Thoracic aorta (tissue), 2 donors: Measurements from ENCODE around the gene USP17L10. TPM values are rescaled to one million over a fixed set of nuclear protein-coding genes. Genes with fewer than 3 reads are reported as not detected.
"Not testable (repeated sequence)": the region's sequence is repeated elsewhere in the genome, so short reads cannot be mapped to it uniquely, and the experiment has no call there.

Experiments used
- ATAC-seq: fragments of 150-250 bp; one replicate; pipeline ENCODE4 v1.8.0; 2017; ENCODE audit warnings: low read depth; ENCODE audit not compliant: insufficient number of reproducible peaks, low FRiP score
- DNase-seq: peaks from one replicate; pipeline ENCODE4 v3.0.0-alpha.2; 2020; ENCODE audit warnings: low spot score
- H3K27ac ChIP-seq, 2 donors: fragments of 200-600 bp; sonication (generic); 1 replicate in 1 of 2; 2 replicates in 1 of 2; pipeline ENCODE4 v1.5.1; 2016; ENCODE audit warnings: mild to moderate bottlenecking in 2 of 2, moderate library complexity in 2 of 2
- H3K27me3 ChIP-seq: fragments of 200-600 bp; sonication (generic); replicated peaks from 2 replicates; pipeline ENCODE4 v1.6.0; 2016; ENCODE audit warnings: mild to moderate bottlenecking; ENCODE audit not compliant: insufficient read depth
- H3K36me3 ChIP-seq: fragments of 200-600 bp; sonication (generic); one replicate; pipeline ENCODE4 v1.5.1; 2016
- H3K4me1 ChIP-seq, 2 donors: fragments of 200-600 bp; sonication (generic); 1 replicate in 1 of 2; 2 replicates in 1 of 2; pipeline versions ENCODE4 v1.5.1 to v1.6.0; 2016; ENCODE audit warnings: low read depth in 2 of 2, mild to moderate bottlenecking in 1 of 2; ENCODE audit not compliant: control insufficient read depth in 1 of 2
- H3K4me3 ChIP-seq: fragments of 200-600 bp; sonication (generic); 2 replicates; pipeline ENCODE4 v1.5.1; 2016; ENCODE audit warnings: mild to moderate bottlenecking
- H3K9me3 ChIP-seq: fragments of 200-600 bp; sonication (generic); 2 replicates; pipeline ENCODE4 v1.5.1; 2016
- total RNA-seq, 2 donors: library from RNA; depleted of rRNA; stranded (reverse); fragments of >200 nt; gene quantifications; one replicate each; pipeline versions ENCODE4 v1.1.0 to v1.2.3, GENCODE V29; 2016

USP17L10 gene, protein sequence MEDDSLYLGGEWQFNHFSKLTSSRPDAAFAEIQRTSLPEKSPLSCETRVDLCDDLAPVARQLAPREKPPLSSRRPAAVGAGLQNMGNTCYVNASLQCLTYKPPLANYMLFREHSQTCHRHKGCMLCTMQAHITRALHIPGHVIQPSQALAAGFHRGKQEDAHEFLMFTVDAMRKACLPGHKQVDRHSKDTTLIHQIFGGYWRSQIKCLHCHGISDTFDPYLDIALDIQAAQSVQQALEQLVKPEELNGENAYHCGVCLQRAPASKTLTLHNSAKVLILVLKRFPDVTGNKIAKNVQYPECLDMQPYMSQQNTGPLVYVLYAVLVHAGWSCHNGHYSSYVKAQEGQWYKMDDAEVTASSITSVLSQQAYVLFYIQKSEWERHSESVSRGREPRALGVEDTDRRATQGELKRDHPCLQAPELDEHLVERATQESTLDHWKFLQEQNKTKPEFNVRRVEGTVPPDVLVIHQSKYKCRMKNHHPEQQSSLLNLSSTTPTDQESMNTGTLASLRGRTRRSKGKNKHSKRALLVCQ
- total RNA-seq, result not detected

DNA sequence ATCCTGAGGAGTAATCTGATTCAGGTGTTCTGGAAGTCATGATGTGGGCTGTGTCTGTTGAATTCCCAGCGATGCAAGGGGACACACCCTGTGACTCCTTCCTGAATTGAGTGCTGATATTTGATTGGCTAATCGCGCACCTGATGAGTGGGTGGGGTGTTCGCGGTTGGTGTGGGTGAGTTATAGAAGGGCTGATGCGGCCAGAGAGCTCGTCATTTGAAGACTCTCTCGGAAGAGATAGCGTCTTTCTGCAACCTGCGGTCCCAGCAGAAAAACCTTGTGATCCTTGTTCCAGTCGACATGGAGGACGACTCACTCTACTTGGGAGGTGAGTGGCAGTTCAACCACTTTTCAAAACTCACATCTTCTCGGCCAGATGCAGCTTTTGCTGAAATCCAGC is at the start of gene USP17L10:
USP17L10 (plus strand) TSS at position 301 of the 400 bp plus-strand sequence; CDS start at position 301, 0 bp downstream.
- not testable (repeated sequence) for DNase-seq, H3K27ac ChIP-seq, H3K36me3 ChIP-seq, H3K4me3 ChIP-seq, ATAC-seq, H3K4me1 ChIP-seq, H3K27me3 ChIP-seq, H3K9me3 ChIP-seq

DNA sequence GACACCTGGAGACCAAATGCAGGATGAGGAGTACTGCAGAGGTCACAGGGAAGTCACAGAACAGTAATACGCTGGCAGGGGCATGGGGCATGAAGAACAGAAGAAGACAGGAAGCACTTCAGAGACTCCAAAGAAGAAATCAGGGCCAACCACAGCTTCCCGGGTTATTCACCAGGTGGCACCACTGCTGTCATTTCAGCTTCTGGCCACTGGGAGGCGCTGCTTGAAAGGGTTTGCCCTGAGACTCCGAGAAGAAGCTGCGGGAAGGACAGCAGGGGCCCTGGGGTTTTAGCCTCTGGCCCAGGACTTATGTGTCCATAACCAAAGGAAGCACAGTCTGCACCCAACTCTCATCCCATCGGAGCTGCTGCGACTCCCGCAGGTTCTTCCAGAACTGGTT is 44.5 kb upstream of the USP17L10 start:
- not testable (repeated sequence) for H3K36me3 ChIP-seq, H3K4me1 ChIP-seq, DNase-seq, H3K4me3 ChIP-seq, ATAC-seq, H3K27ac ChIP-seq, H3K27me3 ChIP-seq, H3K9me3 ChIP-seq

DNA sequence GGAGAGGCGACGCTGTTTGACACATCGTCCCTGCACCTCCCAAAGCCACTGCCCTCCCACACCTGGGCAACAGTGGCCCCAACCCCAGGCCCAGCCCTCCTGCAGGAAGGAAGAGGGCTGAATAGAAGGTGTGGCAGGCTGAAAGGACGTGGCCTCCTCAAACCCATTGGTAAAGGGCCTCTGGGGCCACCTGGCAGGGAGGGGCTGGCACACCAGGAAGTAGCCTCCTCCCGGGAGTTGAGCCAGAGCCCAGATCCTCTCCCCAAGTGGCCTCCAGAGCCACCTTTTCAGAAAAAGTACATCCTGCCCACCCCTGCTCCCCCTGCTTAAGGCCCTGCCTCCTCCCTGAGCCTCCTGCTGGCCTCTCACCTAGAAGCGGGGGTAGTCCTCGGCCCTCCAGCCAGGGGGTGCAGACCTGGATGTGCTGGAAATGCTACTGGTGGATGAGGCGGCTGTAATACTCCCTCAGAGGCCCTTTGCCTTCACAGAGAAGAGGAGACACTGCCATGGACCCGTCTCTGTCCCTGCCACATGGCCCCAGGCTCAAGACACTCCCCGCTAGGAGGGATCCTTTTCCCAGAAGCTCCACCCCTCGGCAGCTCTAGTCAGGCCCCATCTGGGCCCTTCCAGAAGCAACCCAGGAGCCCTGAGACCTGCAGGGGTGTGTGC is 40.5 kb upstream of the USP17L10 start, which contains the start of gene FAM90A26:
FAM90A26 (plus strand) TSS at position 619 of the 669 bp plus-strand sequence. CDS start 2,764 bp downstream, outside the sequence.
- not testable (repeated sequence) for H3K36me3 ChIP-seq, DNase-seq, H3K27ac ChIP-seq, H3K4me3 ChIP-seq, H3K27me3 ChIP-seq, H3K4me1 ChIP-seq, ATAC-seq, H3K9me3 ChIP-seq

DNA sequence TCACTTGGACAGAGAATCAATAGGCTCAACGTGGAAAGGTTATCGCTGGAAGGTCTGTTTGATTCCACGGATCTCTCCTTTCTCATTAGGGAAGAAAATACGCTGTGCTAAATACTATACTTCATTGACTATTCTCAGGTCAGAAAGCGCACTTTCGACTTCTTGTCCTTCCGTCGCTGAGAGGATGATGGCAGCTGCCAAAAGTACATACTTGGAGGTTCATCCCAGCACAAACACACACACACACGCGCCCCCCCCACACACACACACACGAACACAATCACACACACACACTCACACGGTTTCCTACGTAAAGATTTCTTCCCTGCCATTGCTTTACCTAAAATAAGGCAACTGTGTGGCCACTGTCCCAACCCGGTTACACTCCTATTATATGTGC is 4.2 kb downstream of the USP17L10 start:
- not testable (repeated sequence) for ATAC-seq, H3K4me3 ChIP-seq, H3K36me3 ChIP-seq, DNase-seq, H3K9me3 ChIP-seq, H3K27me3 ChIP-seq, H3K4me1 ChIP-seq, H3K27ac ChIP-seq

DNA sequence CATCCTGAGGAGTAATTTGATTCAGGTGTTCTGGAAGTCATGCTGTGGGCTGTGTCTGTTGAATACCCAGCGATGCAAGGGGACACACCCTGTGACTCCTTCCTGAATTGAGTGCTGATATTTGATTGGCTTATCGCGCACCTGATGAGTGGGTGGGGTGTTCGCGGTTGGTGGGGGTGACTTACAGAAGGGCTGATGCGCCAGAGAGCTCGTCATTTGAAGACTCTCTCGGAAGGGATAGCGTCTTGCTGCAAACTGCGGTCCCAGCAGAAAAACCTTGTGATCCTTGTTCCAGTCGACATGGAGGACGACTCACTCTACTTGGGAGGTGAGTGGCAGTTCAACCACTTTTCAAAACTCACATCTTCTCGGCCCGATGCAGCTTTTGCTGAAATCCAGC is 4.6 kb downstream of the USP17L10 start, which contains the start of gene USP17L11:
USP17L11 (plus strand) TSS at position 301 of the 400 bp plus-strand sequence; CDS start at position 301, 0 bp downstream.
- DNase-seq, ATAC-seq, H3K9me3 ChIP-seq, H3K36me3 ChIP-seq, H3K27me3 ChIP-seq, H3K27ac ChIP-seq, H3K4me1 ChIP-seq, H3K4me3 ChIP-seq: not testable (repeated sequence)

DNA sequence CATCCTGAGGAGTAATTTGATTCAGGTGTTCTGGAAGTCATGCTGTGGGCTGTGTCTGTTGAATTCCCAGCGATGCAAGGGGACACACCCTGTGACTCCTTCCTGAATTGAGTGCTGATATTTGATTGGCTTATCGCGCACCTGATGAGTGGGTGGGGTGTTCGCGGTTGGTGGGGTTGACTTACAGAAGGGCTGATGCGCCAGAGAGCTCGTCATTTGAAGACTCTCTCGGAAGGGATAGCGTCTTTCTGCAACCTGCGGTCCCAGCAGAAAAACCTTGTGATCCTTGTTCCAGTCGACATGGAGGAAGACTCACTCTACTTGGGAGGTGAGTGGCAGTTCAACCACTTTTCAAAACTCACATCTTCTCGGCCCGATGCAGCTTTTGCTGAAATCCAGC is 9.4 kb downstream of the USP17L10 start, which contains the start of gene USP17L12:
USP17L12 (plus strand) TSS at position 301 of the 400 bp plus-strand sequence; CDS start at position 301, 0 bp downstream.
- H3K9me3 ChIP-seq, DNase-seq, H3K4me3 ChIP-seq, H3K4me1 ChIP-seq, H3K36me3 ChIP-seq, H3K27me3 ChIP-seq, ATAC-seq, H3K27ac ChIP-seq: not testable (repeated sequence)

DNA sequence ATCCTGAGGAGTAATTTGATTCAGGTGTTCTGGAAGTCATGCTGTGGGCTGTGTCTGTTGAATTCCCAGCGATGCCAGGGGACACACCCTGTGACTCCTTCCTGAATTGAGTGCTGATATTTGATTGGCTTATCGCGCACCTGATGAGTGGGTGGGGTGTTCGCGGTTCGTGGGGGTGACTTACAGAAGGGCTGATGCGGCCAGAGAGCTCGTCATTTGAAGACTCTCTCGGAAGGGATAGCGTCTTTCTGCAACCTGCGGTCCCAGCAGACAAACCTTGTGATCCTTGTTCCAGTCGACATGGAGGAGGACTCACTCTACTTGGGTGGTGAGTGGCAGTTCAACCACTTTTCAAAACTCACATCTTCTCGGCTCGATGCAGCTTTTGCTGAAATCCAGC is 14.1 kb downstream of the USP17L10 start, which contains the start of gene USP17L13:
USP17L13 (plus strand) TSS at position 301 of the 400 bp plus-strand sequence; CDS start at position 301, 0 bp downstream.
- not testable (repeated sequence) for H3K27ac ChIP-seq, ATAC-seq, H3K9me3 ChIP-seq, H3K4me1 ChIP-seq, H3K36me3 ChIP-seq, H3K4me3 ChIP-seq, H3K27me3 ChIP-seq, DNase-seq

DNA sequence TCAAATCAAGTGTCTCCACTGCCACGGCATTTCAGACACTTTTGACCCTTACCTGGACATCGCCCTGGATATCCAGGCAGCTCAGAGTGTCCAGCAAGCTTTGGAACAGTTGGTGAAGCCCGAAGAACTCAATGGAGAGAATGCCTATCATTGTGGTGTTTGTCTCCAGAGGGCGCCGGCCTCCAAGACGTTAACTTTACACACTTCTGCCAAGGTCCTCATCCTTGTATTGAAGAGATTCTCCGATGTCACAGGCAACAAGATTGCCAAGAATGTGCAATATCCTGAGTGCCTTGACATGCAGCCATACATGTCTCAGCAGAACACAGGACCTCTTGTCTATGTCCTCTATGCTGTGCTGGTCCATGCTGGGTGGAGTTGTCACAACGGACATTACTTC is 19.8 kb downstream of the USP17L10 start:
- not testable (repeated sequence) for H3K9me3 ChIP-seq, ATAC-seq, H3K27ac ChIP-seq, H3K36me3 ChIP-seq, H3K4me3 ChIP-seq, H3K4me1 ChIP-seq, H3K27me3 ChIP-seq, DNase-seq

DNA sequence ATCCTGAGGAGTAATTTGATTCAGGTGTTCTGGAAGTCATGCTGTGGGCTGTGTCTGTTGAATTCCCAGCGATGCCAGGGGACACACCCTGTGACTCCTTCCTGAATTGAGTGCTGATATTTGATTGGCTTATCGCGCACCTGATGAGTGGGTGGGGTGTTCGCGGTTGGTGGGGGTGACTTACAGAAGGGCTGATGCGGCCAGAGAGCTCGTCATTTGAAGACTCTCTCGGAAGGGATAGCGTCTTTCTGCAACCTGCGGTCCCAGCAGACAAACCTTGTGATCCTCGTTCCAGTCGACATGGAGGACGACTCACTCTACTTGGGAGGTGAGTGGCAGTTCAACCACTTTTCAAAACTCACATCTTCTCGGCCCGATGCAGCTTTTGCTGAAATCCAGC is 23.6 kb downstream of the USP17L10 start, which contains the start of gene USP17L15:
USP17L15 (plus strand) TSS at position 301 of the 400 bp plus-strand sequence; CDS start at position 301, 0 bp downstream.
- not testable (repeated sequence) for H3K27me3 ChIP-seq, ATAC-seq, DNase-seq, H3K36me3 ChIP-seq, H3K27ac ChIP-seq, H3K4me1 ChIP-seq, H3K9me3 ChIP-seq, H3K4me3 ChIP-seq

DNA sequence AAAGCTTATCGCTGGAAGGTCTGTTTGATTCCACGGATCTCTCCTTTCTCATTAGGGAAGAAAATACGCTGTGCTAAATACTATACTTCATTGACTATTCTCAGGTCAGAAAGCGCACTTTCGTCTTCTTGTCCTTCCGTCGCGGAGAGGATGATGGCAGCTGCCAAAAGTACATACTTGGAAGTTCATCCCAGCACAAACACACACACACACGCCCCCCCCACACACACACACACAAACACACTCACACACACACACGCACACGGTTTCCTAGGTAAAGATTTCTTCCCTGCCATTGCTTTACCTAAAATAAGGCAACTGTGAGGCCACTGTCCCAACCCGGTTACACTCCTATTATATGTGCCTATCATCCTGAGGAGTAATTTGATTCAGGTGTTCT is 28.0 kb downstream of the USP17L10 start:
- H3K9me3 ChIP-seq, H3K27ac ChIP-seq, H3K36me3 ChIP-seq, H3K27me3 ChIP-seq, H3K4me1 ChIP-seq, H3K4me3 ChIP-seq, ATAC-seq, DNase-seq: not testable (repeated sequence)

DNA sequence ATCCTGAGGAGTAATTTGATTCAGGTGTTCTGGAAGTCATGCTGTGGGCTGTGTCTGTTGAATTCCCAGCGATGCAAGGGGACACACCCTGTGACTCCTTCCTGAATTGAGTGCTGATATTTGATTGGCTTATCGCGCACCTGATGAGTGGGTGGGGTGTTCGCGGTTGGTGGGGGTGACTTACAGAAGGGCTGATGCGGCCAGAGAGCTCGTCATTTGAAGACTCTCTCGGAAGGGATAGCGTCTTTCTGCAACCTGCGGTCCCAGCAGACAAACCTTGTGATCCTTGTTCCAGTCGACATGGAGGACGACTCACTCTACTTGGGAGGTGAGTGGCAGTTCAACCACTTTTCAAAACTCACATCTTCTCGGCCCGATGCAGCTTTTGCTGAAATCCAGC is 33.1 kb downstream of the USP17L10 start, which contains the start of gene USP17L17:
USP17L17 (plus strand) TSS at position 301 of the 400 bp plus-strand sequence; CDS start at position 301, 0 bp downstream.
- not testable (repeated sequence) for H3K4me3 ChIP-seq, H3K36me3 ChIP-seq, H3K27me3 ChIP-seq, DNase-seq, H3K9me3 ChIP-seq, ATAC-seq, H3K27ac ChIP-seq, H3K4me1 ChIP-seq
